Stimulated activated CD4-positive, alpha-beta T cell treated with anti-CD3 and anti-CD28 coated beads, Interleukin-12 subunit alpha, Interleukin-12 subunit beta, amount 100 ng/mL, for 24 hours (primary cell): ENCODE results near the gene TMEM201.
A peak's percentile ranks its signal among the peaks of the same experiment; 100 is the strongest.
"Not testable (repeated sequence)": the region's sequence is repeated elsewhere in the genome, so short reads cannot be mapped to it uniquely, and the experiment has no call there.

Experiments
- DNase-seq, 2 experiments: peaks; one replicate each; pipeline ENCODE4 v3.0.0-alpha.2; 2020; ENCODE audit warnings: low read depth in 2 of 2

TMEM201 gene

GRCh38 chr1:9588551-9589143 lies at the start of gene TMEM201:
TSS of gene TMEM201 (plus strand) at chr1:9588911. CDS start at chr1:9588931, 20 bp downstream.
- peak; percentile 85 to 94 for DNase-seq

GRCh38 chr1:9539165-9539828 lies 49.4 kb upstream of the TMEM201 start, which contains the start of gene SLC25A33:
TSS of gene SLC25A33 (plus strand) at chr1:9539465. CDS start at chr1:9539692, 227 bp downstream.
- peak; percentile 96 to 98 for DNase-seq

GRCh38 chr1:9539829-9540550 lies 48.7 kb upstream of the TMEM201 start:
- peak; percentile 27 to 33 for DNase-seq

GRCh38 chr1:9542430-9542829 lies 46.3 kb upstream of the TMEM201 start:
- DNase-seq: no peak

- DNase-seq: no peak
Measured at GRCh38 chr1:9544926-9545325, 43.8 kb upstream of the TMEM201 start.

GRCh38 chr1:9549955-9550546 lies 38.7 kb upstream of the TMEM201 start:
- no peak for DNase-seq

- no peak for DNase-seq
Measured at GRCh38 chr1:9551984-9552383, 36.7 kb upstream of the TMEM201 start.

- DNase-seq: no peak
Measured at GRCh38 chr1:9553736-9554144, 35.0 kb upstream of the TMEM201 start.

- DNase-seq: no peak
Measured at GRCh38 chr1:9555942-9556341, 32.8 kb upstream of the TMEM201 start.

- DNase-seq: no peak
Measured at GRCh38 chr1:9557624-9558023, 31.1 kb upstream of the TMEM201 start.

GRCh38 chr1:9558271-9558945 lies 30.3 kb upstream of the TMEM201 start:
- DNase-seq: no peak

GRCh38 chr1:9558946-9559545 lies 29.7 kb upstream of the TMEM201 start:
- no peak for DNase-seq

GRCh38 chr1:9559673-9560072 lies 29.0 kb upstream of the TMEM201 start:
- no peak for DNase-seq

GRCh38 chr1:9560090-9560489 lies 28.6 kb upstream of the TMEM201 start:
- not testable (repeated sequence) for DNase-seq

GRCh38 chr1:9561429-9561828 lies 27.3 kb upstream of the TMEM201 start:
- no peak for DNase-seq

GRCh38 chr1:9569267-9569666 lies 19.4 kb upstream of the TMEM201 start:
- no peak for DNase-seq

- DNase-seq: not testable (repeated sequence)
Measured at GRCh38 chr1:9570886-9571529, 17.7 kb upstream of the TMEM201 start.

GRCh38 chr1:9573723-9574122 lies 15.0 kb upstream of the TMEM201 start:
- DNase-seq: no peak

- DNase-seq: no peak
Measured at GRCh38 chr1:9575486-9575885, 13.2 kb upstream of the TMEM201 start.

GRCh38 chr1:9576903-9577302 lies 11.8 kb upstream of the TMEM201 start:
- DNase-seq: no peak

GRCh38 chr1:9577423-9577822 lies 11.3 kb upstream of the TMEM201 start:
- DNase-seq: no peak
